ENCODE results near the gene MAP3K2. TPM values are rescaled to one million over a fixed set of nuclear protein-coding genes. Genes with fewer than 3 reads are reported as not detected.

Gene MAP3K2
- total and polyA plus RNA-seq, 2 of the 4 experiments (the other 2 are of a cell fraction): 6.2 to 30.8 TPM

GRCh38 chr2:127376257-127376656, 11.5 kb downstream of the MAP3K2 start:
- no TSS peak for BruUV-seq (replicated peaks)
- ATAC-seq (ENCODE audit: low read depth) (no peak), DNase-seq (no peak)
- in situ Hi-C loops (cut with MboI; ENCODE audit: low sequenced_read_pairs): no loop called here
- Histone ChIP-seq H4K20me1 (ENCODE audit: insufficient read depth, low read length) (peaks cover 67% of the 10 kb centered on the region), H3K14ac (replicated peaks; ENCODE audit: low read depth, low read length) (no peak overlapping the region), H2BK5ac (ENCODE audit: low read depth, low read length, poor library complexity, severe bottlenecking) (no peak overlapping the region), H3K27ac (ENCODE audit: insufficient read depth, low read length) (no peak overlapping the region), H2AFZ (replicated peaks; ENCODE audit: low read length, poor library complexity) (no peak overlapping the region), H3K4me2 (ENCODE audit: low read depth, low read length) (no peak overlapping the region), H2BK120ac (ENCODE audit: low read depth, low read length) (no peak overlapping the region), H3K4me3 (ENCODE audit: insufficient read depth, low read depth, low read length) (no peak overlapping the region), H3K79me1 (ENCODE audit: low read depth in 1 of 2, low read length in 2 of 2) (peaks cover 12 to 76% of the 10 kb centered on the region in 2 experiments; a peak in 3 of 4 replicates), H4K91ac (ENCODE audit: insufficient read depth, low read depth, low read length) (no peak overlapping the region), H3K23ac (ENCODE audit: low read depth, low read length) (no peak overlapping the region), H3K36me3 (ENCODE audit: control insufficient read depth, insufficient read depth, low read length) (0 out of 2 replicates have a peak, but pooled peaks cover 2% of the 10 kb centered on the region), H3K9ac (ENCODE audit: low read depth, low read length) (no peak overlapping the region), H2BK15ac (ENCODE audit: low read depth, low read length) (no peak overlapping the region), H3K9me1 (ENCODE audit: insufficient read depth, low read length) (0 out of 2 replicates have a peak, but pooled peaks cover 2% of the 10 kb centered on the region), H3K4me1 (ENCODE audit: control insufficient read depth, insufficient read depth, low read length) (no peaks in the 10 kb centered on the region; the same call in 1 of the 2 replicates), H2AK9ac (replicated peaks; ENCODE audit: low read depth, low read length, poor library complexity) (no peak overlapping the region), H2BK20ac (ENCODE audit: low read depth, low read length) (no peak overlapping the region), H2AK5ac (ENCODE audit: low read depth, low read length) (no peak overlapping the region), H4K5ac (ENCODE audit: low read depth, low read length) (no peak overlapping the region), H3K9me3 (ENCODE audit: control insufficient read depth, insufficient read depth, low read length) (no peaks in the 10 kb centered on the region; the same call in none of the 2 replicates), H3K18ac (ENCODE audit: low read depth, low read length) (no peak overlapping the region), H4K8ac (ENCODE audit: low read depth in 2 of 2, low read length in 2 of 2) (no peak overlapping the region), H3K4ac (ENCODE audit: low read depth, low read length) (no peak overlapping the region), H3K27me3 (ENCODE audit: control insufficient read depth, insufficient read depth, low read length) (no peaks in the 10 kb centered on the region), H3K56ac (ENCODE audit: extremely low read depth, insufficient read depth, low read length) (no peak overlapping the region)
- intact Hi-C loops (cut with micrococcal nuclease): no loop called here
- dilution Hi-C loops (cut with HindIII; ENCODE audit: low sequenced_read_pairs, unreplicated experiment): no loop called here
- TF ChIP-seq POLR2A (IDR thresholded peaks at IDR 0.05; ENCODE audit: low read depth, low read length) (no peak), CTCF (conservative IDR thresholded peaks at IDR 0.05; ENCODE audit: low read depth, low read length) (no peak), RAD21 (IDR thresholded peaks at IDR 0.05; ENCODE audit: low read length) (no peak), SMC3 (IDR thresholded peaks at IDR 0.05; ENCODE audit: low read depth, low read length) (no peak), MXI1 (IDR thresholded peaks at IDR 0.05; ENCODE audit: borderline replicate concordance, low read depth, low read length) (no peak), FOS (IDR thresholded peaks at IDR 0.05; ENCODE audit: low read depth, low read length) (no peak), RFX5 (IDR thresholded peaks at IDR 0.05; ENCODE audit: low read depth, low read length) (no peak), USF2 (IDR thresholded peaks at IDR 0.05; ENCODE audit: low read depth, low read length) (no peak), CEBPB (IDR thresholded peaks at IDR 0.05; ENCODE audit: low read depth, low read length) (no peak), CHD1 (IDR thresholded peaks at IDR 0.05; ENCODE audit: low read depth, low read length) (no peak), NFE2L2 (IDR thresholded peaks at IDR 0.05; ENCODE audit: low read depth, low read length) (no peak), ELK1 (IDR thresholded peaks at IDR 0.05; ENCODE audit: borderline replicate concordance, low read depth, low read length) (no peak), RCOR1 (IDR thresholded peaks at IDR 0.05; ENCODE audit: insufficient replicate concordance, low read length) (no peak), MAFK (IDR thresholded peaks at IDR 0.05; ENCODE audit: low read depth, low read length) (no peak), BHLHE40 (IDR thresholded peaks at IDR 0.05; ENCODE audit: low read depth, low read length) (no peak), MAZ (IDR thresholded peaks at IDR 0.05; ENCODE audit: borderline replicate concordance, low read depth, low read length) (no peak)
- 100% methylated on average over 1 of the region's 8 CpGs; no CpG with 5 or more reads in 1 of the 2 experiments for WGBS, 2 experiments (ENCODE audit: extremely low coverage in 2 of 2, insufficient read length in 1 of 2)
- ChIA-PET POLR2A (ENCODE audit: unreplicated experiment) (no interaction called here), CTCF (interaction anchor here (1.3 kb wide), 1 partner anchor 11 kb away, joined by 5 read pairs; no protein-coding TSS in a partner anchor)
